ENCODE measurements around the gene MMP15.

The MMP15 gene

DNA sequence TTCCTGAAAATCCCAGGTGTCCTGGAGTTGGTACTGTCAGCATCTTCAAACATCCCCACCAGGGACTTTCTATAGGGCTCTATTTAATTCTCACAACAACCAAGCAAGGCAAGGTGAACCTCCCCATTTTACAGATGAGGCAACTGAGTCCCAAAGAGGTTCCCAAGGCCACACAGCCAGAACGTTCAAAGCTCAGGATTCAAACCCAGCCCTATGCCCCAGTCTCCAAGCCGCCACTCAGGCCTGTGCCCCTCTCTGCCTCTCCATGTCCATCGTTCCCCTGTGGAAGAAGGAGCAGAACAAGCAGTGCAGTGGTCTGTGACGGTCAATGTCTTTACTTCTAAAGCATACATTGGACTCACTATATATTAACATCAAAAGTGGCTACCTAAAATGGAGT, 31.2 kb upstream of the MMP15 start:
- no peak overlapping the region for H3K4me2 ChIP-seq (ENCODE audit: low read length)
- TF ChIP-seq, protein P1, sequence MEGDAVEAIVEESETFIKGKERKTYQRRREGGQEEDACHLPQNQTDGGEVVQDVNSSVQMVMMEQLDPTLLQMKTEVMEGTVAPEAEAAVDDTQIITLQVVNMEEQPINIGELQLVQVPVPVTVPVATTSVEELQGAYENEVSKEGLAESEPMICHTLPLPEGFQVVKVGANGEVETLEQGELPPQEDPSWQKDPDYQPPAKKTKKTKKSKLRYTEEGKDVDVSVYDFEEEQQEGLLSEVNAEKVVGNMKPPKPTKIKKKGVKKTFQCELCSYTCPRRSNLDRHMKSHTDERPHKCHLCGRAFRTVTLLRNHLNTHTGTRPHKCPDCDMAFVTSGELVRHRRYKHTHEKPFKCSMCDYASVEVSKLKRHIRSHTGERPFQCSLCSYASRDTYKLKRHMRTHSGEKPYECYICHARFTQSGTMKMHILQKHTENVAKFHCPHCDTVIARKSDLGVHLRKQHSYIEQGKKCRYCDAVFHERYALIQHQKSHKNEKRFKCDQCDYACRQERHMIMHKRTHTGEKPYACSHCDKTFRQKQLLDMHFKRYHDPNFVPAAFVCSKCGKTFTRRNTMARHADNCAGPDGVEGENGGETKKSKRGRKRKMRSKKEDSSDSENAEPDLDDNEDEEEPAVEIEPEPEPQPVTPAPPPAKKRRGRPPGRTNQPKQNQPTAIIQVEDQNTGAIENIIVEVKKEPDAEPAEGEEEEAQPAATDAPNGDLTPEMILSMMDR (IDR thresholded peaks at IDR 0.05; ENCODE audit: low read depth, low read length): no peak
- TF ChIP-seq EZH2phosphoT487 (IDR thresholded peaks at IDR 0.05; ENCODE audit: low read depth): no peak
- H3K9ac ChIP-seq (ENCODE audit: low read length): no peak overlapping the region

DNA sequence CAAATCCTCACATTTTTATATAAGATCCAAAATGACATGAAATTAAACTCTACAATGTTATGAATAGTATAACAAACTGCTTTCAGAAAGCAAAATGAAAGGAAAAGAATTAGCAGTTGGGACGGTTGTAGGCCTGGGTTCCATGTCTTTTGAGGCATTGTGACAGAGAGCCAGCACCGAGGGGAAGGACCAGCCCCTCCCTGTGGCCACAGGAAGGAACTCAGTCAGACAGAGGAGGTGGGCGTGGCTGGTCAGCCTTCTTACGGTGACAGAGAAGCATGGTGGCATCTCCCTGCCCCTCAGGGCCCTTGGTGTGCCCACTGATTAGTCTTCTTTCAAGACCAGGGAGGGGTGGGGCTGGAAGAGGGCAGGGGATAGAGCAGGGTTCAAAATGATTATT, 30.8 kb upstream of the MMP15 start:
- no peaks in the 10 kb centered on the region; the same call in 1 of the 2 replicates for H3K79me2 ChIP-seq (ENCODE audit: low read length)
- H3K9me3 ChIP-seq (ENCODE audit: insufficient read depth, low read length): no peaks in the 10 kb centered on the region
- H3K36me3 ChIP-seq (replicated peaks; ENCODE audit: low read depth, low read length): peaks cover 3% of the 10 kb centered on the region
- TF ChIP-seq EZH2phosphoT487 (IDR thresholded peaks at IDR 0.05; ENCODE audit: low read depth): no peak
- TF ChIP-seq, protein P1 (IDR thresholded peaks at IDR 0.05; ENCODE audit: low read depth, low read length): peak; percentile 29
- H3K27me3 ChIP-seq (ENCODE audit: low read depth, low read length): no peaks in the 10 kb centered on the region
- peaks cover 9% of the 10 kb centered on the region for H3K4me1 ChIP-seq (ENCODE audit: low read length)
- no peak overlapping the region for H3K4me3 ChIP-seq (ENCODE audit: low read length)
- no peak overlapping the region for H2AFZ ChIP-seq (ENCODE audit: low read depth, low read length)
- no peak overlapping the region for H3K9ac ChIP-seq (ENCODE audit: low read length)
- no peak overlapping the region for H3K27ac ChIP-seq (ENCODE audit: low read length)
- H3K4me2 ChIP-seq (ENCODE audit: low read length): no peak overlapping the region
- peaks cover 4% of the 10 kb centered on the region; the same call in 1 of the 2 replicates for H4K20me1 ChIP-seq (ENCODE audit: insufficient read depth, low read length)

More for the DNA sequence above, 31.2 kb upstream of the MMP15 start:
- no peaks in the 10 kb centered on the region for H3K9me3 ChIP-seq (ENCODE audit: insufficient read depth, low read length)
- no peaks in the 10 kb centered on the region for H3K27me3 ChIP-seq (ENCODE audit: low read depth, low read length)
- no peak overlapping the region for H2AFZ ChIP-seq (ENCODE audit: low read depth, low read length)
- no peak overlapping the region for H3K4me3 ChIP-seq (ENCODE audit: low read length)
- H3K79me2 ChIP-seq (ENCODE audit: low read length): no peaks in the 10 kb centered on the region
- peaks cover 4% of the 10 kb centered on the region; the same call in 1 of the 2 replicates for H4K20me1 ChIP-seq (ENCODE audit: insufficient read depth, low read length)
- H3K27ac ChIP-seq (ENCODE audit: low read length): no peak overlapping the region
- H3K36me3 ChIP-seq (replicated peaks; ENCODE audit: low read depth, low read length): peaks cover 3% of the 10 kb centered on the region
- H3K4me1 ChIP-seq (ENCODE audit: low read length): peaks cover 5% of the 10 kb centered on the region

DNA sequence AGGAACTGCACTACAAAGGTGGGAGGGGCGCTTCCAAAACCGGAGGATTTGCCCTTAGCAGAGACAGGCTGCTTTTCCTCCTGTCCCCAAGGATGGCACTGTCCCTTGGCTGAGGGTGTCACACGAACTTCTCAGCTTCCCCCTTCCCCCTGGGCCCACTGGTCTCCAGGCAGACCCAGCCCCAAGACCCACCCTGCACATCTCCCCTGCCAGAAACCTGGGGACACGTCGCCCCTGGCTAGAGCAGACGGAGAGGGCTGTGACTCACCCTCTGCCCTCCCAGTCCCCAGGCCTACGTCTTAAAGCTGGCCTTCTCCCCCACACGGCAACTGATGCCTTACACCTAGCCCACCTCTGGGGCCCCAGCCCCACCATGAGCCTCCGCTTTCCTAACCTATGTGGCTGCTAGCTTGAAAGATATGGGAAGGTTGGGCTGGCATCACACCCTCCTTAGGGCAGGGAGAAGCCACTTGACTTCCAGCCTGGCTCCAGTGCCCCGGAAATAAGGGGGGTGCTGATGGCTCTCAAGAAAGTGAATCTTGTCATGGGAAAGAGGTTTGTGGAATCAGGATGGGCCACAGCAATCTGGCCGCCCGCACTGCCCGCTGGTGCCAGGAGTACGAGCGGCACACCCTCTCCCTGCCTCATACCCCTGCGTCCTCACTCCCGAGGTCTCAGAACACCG, 29.7 kb upstream of the MMP15 start:
- peaks cover 4% of the 10 kb centered on the region; the same call in 1 of the 2 replicates for H4K20me1 ChIP-seq (ENCODE audit: insufficient read depth, low read length)

More for the DNA sequence above, 29.7 kb upstream of the MMP15 start:
- TF ChIP-seq EZH2phosphoT487 (IDR thresholded peaks at IDR 0.05; ENCODE audit: low read depth): no peak
- TF ChIP-seq, protein P1 (IDR thresholded peaks at IDR 0.05; ENCODE audit: low read depth, low read length): no peak
- H3K27ac ChIP-seq (ENCODE audit: low read length): no peak overlapping the region
- no peaks in the 10 kb centered on the region for H3K9me3 ChIP-seq (ENCODE audit: insufficient read depth, low read length)
- H3K79me2 ChIP-seq (ENCODE audit: low read length): no peaks in the 10 kb centered on the region; the same call in 1 of the 2 replicates
- no peak overlapping the region for H2AFZ ChIP-seq (ENCODE audit: low read depth, low read length)
- H3K4me3 ChIP-seq (ENCODE audit: low read length): no peak overlapping the region
- H3K4me2 ChIP-seq (ENCODE audit: low read length): no peak overlapping the region
- H3K27me3 ChIP-seq (ENCODE audit: low read depth, low read length): no peaks in the 10 kb centered on the region
- peaks cover 9% of the 10 kb centered on the region for H3K4me1 ChIP-seq (ENCODE audit: low read length)
- H3K9ac ChIP-seq (ENCODE audit: low read length): no peak overlapping the region
- H3K36me3 ChIP-seq (replicated peaks; ENCODE audit: low read depth, low read length): peaks cover 3% of the 10 kb centered on the region
